IPS-NIHi7 (cell line): Measurements from ENCODE around the gene NDFIP1.

ENCODE experiments used
- DNase-seq: peaks from one replicate; pipeline ENCODE4 v3.0.0; 2012; ENCODE audit warnings: mixed read lengths; ENCODE audit errors: extremely low spot score

Gene NDFIP1

DNA sequence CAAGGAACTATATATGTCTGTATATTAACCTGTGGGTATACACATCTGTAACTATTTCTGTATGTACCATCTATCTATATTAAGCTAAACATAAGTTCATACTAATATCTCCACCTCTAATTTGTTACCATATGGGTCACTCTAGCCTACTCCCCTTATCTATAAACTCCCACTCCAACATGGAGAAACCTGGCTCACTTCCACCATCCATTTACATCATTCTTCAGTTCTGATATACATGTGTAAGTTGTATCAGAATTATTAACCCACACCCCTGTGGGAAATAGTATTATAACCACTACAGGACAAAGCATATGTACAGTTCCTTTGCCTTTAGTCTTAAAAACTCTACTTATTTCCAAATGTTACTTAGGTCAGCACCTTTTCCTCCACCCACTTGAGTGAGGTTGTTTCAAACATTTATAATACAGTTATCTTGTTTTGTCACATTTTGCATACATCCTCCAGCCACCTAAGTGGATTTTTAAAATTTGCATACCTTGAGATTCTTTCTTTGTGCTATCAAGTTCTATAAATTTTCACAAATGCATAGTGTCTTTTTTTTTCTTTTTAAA lies 10.6 kb downstream of the NDFIP1 start:
- DNase-seq: no peak

DNA sequence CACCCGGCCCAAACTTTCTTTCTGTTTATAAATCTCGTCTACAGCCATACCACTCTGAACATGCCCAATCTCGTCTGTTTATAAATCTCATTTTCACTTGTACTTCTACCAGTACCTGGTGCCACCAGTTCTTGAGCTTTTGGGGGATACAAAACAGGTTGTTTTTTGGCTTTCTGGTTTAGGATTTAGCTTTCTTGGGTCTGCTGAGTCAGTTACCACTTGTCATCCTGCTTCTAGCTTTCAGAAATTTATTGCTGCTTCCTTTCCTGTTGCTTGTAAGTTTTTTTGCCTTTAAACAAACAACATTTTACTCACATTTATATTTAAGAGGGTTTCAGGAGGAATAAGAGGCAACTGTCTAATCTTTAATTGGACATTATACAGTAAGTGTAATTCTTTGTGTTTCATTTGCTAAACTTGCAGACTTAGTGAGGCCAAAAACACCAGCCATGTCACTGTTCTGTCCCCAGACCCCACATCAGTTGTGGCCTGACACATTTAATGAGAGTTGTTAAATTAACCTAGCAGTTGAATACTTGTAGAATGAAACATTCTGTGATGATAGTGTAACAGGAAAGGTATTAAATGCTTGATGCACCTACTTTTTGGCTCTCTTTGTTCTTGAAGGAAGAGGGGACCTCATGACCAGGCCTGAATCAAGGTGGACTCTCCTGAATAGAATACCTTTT lies 11.8 kb downstream of the NDFIP1 start:
- DNase-seq: no peak

DNA sequence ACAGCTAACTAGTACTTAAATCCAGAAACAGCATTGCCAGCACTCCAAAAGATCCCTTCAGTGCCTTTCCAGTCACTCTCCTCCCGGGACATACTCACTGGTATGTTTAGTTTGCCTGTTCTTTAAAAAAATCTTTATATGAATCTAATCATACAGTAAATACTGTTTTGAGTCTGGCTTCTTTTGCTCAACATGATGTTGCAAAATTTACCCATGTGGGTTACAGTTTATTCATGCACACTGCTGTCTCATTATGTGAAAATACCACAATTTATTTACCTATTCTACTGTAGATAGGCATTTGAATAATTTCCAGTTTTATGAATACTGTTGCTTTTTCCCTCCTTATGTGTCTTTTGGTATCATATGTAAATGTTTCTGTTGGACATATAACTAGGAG lies 13.5 kb downstream of the NDFIP1 start:
- DNase-seq: no peak

DNA sequence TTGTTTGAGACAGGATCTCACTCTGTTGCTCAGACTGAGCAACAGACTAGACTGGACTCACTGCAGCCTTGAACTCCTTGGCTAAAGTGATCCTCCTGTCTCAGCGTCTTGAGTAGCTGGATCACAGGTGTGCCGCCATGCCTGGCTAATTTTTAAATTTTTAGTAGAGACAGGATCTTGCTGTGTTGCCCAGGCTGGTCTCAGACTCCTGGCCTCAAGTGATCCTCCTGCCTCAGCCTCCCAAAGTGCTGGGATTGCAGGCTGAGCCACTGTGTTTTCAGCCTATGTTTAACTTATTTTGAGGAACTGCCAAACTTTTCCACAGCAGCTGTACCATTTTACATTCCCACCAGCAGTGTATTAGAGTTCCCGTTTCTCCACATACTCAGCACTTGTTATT lies 16.8 kb downstream of the NDFIP1 start:
- no peak for DNase-seq

DNA sequence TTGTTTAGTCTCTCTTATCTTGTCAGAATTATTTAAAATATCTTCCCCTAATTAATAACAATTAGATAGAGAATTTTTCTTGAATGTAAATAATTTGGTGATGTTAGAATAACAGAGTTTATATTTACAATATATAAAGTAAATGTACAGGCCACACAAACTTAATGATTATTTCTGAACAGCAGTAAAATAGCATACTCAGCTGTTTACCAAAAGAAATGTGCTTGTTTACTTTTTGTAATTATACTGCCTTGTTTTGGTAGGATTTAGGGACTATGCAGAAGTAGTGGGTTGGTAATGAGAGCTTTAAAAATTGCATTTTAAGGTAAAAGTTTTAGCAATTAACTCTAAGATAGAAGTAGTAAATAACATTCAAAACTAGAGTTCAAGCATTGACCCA lies 17.4 kb downstream of the NDFIP1 start:
- DNase-seq: no peak

DNA sequence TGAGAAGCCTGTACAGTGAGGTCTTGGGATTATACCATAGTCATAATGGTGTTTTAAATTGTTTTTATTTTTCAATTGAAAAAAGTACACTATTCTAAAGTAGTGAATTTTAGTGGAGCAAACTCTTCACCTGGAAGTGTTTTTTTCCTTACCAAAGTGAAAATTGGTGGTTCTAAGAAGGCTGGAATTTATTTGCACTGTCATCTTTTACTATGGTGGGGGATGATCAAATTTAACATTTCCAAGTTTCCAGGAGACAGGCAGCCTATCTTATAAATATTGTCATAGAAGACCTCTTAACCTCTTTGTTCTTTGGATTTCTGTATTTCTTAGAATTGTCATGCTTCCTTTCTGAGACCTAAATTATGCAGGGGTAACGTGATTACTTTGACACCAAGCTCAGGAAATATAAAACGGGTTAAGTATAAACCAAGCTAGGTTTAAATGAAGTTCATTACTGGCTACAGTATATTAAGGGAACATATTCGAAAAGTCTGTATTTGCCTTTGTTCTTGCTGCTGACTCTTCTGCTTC lies 20.2 kb downstream of the NDFIP1 start:
- no peak for DNase-seq

DNA sequence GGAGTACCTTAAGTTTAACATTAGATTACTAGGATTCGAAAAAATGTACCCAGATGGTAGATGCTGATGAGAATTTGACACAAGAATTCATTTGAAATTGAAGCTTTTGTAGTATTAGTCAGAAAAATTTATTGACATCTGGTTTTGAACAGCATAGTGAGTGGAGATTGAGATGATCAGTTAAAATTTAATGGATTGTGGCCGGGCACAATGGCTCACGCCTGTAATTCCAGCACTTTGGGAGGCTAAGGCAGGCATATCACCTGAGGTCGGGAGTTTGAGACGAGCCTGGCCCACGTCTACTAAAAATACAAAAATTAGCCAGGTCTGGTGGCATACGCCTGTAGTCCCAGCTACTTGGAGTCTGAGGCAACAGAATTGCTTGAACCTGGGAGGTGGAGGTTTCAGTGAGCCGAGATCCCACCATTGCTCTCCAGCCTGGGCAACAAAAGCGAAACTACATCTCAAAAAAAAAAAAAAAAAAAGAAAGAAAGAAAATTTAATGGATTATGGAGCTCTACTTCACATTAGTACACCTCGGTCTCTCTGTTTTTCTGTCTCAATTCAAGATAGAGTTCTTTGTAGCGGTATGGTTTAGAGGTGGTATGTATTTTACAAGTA lies 21.0 kb downstream of the NDFIP1 start:
- DNase-seq: no peak

DNA sequence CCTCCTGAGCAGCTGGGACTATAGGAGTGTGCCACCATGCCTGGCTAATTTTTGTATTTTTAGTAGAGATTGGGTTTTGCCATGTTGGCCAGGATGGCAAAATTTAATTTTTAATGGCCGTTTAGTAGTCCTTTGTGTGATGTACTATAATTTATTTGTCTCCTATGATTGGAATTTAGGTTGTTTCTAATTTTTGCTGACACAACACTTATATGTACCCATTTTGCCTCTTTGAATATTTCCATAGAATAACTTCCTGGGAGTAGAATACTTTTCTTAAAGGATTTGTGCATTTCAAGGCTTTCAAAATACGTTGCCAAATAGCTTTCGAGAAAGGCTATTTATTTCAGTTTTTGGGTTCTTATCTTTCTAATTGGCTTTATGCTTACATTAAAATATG lies 22.8 kb downstream of the NDFIP1 start:
- no peak for DNase-seq

DNA sequence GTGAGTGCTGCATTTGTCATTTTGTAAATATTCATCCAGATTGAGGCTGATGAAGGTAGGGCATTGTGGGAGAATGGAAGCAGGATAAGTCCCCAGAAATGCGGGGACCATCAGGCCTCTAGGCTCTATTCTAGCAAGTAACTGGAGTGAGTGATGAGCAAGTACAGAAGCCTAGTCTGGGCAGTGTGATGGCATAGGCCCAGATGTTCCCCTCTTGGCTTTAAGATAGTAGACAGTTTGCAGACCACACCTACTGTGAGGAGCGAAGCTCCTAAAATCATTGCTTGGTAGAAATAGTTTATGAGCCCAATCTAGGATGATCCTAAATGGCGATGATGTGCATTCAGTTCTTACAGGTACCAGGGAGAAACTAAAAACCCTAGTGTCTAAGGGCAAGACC lies 24.3 kb downstream of the NDFIP1 start:
- DNase-seq: no peak

DNA sequence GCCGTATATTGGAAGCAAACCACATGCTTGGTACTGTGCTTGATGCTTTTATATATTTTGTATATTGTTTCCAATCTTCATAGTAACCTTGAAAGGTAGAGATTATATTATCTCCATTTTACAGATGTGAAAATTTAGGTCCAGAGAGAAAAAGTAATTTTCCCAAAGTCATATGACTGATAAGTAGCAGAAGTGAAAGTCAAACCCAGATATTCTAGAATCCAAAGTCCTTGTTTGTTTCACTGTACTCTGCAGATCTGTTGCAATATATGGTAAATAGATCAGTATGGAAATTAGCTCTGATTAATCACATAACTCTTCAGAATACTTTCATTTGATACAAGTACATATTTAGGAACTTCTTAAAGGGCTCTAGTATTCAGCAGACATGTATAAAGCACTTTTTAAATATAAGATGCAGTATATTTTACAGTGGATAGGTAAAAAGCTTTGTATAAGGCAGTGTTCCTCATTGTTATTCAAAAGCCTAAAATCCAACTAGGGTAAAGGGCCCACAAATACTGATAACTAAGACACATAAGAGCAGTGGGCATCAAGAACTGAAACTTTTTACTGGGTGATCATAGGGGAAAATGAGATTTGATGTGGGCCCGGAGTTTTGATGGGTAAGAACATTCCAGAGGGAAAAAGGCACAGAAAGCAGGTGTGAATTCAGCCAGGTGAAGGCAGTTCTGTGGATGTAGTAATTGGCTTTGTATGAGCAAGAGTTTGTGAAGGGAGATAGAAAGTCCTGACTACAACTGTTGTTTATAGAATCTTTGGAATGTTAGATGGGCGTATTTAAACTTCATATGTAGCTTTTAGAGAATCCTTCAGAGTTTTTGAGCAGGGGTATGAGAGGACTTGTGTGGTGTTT lies 25.0 kb downstream of the NDFIP1 start:
- no peak for DNase-seq

DNA sequence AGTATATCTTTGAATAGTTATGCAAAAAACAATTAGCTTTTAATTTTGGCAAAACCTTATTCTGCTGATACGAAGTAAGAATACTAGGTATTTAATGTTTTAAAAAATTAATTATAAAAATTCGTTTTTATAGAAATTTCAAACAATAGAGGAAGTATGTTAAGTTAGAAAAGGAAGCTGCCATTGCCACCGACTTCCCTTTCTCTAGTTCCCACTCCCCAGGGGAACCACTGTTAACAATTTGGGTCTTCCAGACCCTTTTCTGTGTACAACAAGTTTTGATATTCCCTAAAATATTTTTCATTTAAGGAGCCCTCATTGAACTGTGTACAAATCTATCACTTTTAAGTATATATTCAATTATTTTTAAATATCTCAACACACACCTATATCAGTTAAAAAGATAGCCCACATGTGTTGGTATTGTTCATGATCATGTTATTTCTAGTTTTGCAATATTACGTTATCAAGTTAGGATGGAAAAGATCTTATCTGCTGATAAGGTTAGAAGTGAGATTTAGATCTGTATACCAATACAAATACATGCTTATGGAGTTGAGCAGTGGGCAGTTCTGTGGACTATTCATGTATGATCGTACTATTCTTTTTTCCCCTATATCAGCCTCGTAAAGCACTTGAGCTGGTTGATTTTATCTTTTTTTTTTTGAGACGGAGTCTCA lies 25.9 kb downstream of the NDFIP1 start:
- no peak for DNase-seq

DNA sequence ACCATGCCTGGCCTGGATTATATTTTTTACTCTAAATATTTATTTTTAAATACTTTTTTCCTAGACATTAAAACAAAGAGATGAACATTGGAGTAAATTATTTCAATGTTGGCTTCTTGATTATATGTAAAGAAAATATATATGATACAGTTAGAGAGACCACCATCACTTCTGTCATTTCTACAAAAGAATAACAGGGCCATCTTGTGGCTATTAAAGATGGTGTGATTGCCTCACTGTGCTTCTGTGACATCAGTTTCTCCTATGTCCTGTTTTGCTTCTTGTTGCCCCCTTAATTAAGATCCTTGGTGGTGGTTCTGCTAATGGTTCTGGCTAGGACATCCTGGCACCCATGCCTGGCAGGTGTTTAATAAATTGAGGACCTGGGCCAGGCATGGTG lies 32.9 kb downstream of the NDFIP1 start:
- DNase-seq: no peak

DNA sequence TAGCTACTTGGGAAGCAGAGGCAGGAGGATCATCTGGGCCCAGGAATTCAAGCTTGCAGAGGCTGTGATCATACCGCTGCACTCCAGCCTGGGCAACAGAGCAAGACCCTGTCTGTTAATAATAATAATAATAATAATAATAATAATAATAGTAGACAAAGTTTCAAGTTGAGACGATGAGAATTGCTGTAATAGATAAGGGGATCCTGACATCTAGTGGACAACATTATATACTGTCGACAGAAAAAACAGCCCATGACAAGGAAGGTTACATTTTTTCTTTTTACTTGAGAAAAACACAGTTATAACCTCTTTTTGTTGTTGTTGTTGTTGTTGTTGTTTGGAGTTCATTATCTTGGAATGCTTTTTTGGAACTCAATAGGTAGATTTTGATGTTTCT lies 35.3 kb downstream of the NDFIP1 start:
- DNase-seq: no peak

DNA sequence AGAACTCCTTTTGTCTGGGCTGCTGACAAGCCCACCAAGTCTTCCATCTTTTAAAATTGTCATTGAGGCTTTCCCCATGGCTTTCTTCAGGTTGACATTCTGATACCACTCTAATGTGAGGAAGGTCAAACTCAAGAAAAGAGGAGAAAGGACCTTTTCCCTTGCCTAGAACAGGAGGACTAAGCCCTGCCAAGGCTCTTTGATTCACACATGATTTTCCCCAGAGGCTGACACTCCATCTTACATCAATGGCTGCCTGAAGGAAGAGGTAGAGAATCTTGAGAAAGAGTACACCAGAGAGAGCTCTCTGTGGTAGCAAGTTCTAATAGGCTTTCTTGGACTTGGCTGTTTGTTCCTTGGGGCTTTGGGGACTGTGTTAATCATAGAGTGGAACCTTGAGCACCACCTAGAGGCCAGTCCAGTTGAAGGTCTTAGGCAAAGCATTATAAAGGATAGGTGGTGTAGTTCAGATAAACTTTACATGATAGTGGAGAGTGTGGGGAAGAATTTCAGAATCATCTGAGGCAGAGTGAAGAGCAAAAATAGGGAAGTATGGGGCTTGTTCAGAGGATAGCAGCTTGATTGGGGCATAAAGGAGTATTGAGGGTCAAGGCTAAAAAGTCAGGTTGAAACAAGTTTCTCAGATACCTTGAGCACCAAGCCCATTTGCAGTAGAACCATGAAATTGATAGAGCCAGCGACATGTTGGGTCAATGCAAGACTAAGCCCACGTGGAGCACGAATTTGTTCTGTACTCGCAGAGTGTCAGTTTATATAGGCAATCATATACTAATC lies 36.7 kb downstream of the NDFIP1 start:
- peak; percentile 72 for DNase-seq

DNA sequence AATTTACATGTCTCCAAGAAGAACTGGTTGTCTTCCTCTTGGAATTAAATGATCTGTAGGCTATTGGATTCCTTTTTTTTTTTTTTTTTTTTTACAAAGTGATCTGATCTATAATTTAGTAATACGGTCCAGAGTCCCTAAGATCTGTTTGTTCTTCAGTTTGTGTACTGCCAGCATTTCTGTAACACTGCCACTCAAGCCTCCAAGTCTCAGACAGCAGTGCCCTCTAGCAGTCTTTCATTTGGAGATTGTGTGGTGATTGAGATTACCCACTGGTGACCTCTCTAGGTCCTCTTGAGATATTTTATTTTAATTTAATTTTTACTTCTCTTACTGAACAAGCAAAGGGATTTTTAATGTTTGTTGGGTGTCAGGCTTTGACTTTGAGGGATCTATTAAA lies 40.8 kb downstream of the NDFIP1 start:
- no peak for DNase-seq

DNA sequence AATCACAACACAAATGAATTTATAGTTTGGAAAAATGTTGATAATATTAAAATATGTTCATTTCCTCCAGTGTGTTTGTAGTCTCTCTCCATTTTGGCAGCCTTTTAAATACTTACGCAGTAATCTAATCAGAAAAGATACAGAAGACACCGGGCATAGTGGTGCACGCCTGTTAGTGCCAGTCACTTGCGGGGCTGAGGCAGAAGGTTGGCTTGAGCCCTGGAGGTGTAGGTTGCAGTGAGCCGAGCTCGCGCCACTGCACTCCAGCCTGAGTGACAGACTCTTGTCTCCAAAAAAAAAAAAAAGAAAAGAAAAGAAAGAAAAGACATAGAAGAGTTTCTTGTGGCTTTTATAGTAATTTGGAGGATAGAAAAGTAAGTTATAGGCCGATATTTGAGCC lies 41.9 kb downstream of the NDFIP1 start:
- no peak for DNase-seq

DNA sequence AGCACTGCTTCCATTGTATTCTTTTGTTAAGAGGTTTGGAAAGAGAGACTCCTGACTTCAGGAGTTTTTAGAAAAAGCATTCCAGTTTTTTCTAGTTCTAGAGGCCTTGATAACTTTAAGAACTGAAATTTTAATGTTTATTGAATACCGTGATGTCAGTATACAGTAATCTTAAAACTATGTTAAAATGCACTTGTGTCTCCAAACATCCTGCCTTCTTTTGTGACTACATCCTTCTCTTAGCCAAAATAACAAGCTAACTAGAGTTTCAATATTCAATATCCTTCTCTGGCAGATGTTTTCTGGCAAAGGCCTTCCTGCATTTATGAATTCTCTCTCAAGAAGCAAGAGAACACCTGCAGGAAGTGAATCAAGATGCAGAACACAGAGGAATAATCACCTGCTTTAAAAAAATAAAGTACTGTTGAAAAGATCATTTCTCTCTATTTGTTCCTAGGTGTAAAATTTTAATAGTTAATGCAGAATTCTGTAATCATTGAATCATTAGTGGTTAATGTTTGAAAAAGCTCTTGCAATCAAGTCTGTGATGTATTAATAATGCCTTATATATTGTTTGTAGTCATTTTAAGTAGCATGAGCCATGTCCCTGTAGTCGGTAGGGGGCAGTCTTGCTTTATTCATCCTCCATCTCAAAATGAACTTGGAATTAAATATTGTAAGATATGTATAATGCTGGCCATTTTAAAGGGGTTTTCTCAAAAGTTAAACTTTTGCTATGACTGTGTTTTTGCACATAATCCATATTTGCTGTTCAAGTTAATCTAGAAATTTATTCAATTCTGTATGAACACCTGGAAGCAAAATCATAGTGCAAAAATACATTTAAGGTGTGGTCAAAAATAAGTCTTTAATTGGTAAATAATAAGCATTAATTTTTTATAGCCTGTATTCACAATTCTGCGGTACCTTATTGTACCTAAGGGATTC lies 43.1 kb downstream of the NDFIP1 start:
- DNase-seq: no peak

DNA sequence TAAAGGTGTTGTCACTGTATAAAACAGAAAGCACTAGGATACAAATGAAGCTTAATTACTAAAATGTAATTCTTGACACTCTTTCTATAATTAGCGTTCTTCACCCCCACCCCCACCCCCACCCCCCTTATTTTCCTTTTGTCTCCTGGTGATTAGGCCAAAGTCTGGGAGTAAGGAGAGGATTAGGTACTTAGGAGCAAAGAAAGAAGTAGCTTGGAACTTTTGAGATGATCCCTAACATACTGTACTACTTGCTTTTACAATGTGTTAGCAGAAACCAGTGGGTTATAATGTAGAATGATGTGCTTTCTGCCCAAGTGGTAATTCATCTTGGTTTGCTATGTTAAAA lies 43.8 kb downstream of the NDFIP1 start:
- DNase-seq: peak; percentile 58

DNA sequence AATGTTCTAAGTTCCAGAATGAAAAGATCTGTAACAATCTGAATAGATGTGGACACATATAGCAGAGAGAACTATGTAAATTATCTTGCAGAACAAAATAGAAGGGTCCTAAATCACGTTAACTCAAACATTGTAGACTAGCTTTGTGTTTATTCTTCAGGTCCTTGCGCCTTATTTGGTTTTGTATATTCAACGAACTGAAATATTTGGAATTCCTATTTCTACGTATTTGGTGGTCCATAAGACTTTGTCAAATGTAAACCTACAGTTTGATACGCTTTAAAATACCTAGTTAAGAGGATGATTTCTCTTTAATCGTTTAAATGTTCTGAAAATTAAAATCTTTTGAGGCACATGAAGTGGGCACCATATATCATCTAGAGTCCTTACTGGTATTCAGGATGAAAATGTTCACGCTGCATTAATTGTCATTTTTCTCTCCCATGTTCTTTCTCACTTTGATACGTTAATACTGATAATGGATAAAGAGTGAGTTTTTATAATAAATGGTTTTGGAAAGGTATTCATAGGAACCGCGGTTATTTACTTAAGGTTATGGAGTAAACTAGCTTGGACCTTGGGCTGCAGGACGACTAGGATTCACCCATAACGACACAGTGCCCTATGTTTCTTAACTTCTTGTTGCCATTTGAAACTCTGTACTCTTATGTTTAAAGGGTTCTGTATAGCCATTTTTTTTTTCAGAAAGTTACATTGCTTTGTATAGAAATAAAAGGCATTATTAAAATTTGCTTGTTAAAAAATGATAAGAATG lies 45.3 kb downstream of the NDFIP1 start:
- no peak for DNase-seq
